Gastroesophageal sphincter (tissue), 3 donors: ENCODE measurements around the gene SLC44A1.

ENCODE experiments used
- POLR2A ChIP-seq, 2 donors: fragments of 450-650 bp; IDR thresholded peaks; one replicate each; pipeline ENCODE4 v1.6.1; 2017; ENCODE audit warnings: antibody characterized with exemption in 2 of 2, mild to moderate bottlenecking in 2 of 2, moderate library complexity in 1 of 2
- POLR2AphosphoS5 ChIP-seq: sonication (generic); formaldehyde crosslinking; IDR thresholded peaks from one replicate; pipeline ENCODE4 v1.6.1; 2017; ENCODE audit warnings: antibody characterized with exemption
- TF ChIP-seq, protein P1 (sequence below), 4 experiments: fragments of 200-600 bp in 2 of 4; fragments of 450-650 bp in 2 of 4; sonication (generic) in 1 of 4; IDR thresholded peaks; one replicate each; pipeline ENCODE4 v1.5.1; 2017 to 2019; ENCODE audit warnings: antibody characterized with exemption in 4 of 4, mild to moderate bottlenecking in 2 of 4, moderate library complexity in 2 of 4

DNA sequence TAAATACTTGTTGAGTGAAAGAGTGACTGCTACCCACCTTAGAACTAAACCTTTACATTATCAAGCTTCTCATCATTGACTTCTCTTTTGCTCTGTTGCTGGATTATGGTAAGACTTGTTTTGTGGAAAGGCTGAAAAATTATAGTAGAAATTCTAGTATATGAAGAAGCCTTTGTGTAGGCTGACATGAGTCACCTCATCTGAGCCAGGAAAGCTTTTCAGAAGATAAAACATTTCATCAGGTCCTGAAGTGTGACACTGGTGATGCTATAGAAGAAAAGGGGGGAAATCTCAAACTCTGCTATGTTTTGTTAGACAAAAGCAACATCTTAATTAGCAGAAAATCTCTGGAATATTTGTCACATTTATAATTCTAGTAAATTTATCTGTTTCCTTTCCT, 18.4 kb upstream of the SLC44A1 start:
- TF ChIP-seq, protein P1, sequence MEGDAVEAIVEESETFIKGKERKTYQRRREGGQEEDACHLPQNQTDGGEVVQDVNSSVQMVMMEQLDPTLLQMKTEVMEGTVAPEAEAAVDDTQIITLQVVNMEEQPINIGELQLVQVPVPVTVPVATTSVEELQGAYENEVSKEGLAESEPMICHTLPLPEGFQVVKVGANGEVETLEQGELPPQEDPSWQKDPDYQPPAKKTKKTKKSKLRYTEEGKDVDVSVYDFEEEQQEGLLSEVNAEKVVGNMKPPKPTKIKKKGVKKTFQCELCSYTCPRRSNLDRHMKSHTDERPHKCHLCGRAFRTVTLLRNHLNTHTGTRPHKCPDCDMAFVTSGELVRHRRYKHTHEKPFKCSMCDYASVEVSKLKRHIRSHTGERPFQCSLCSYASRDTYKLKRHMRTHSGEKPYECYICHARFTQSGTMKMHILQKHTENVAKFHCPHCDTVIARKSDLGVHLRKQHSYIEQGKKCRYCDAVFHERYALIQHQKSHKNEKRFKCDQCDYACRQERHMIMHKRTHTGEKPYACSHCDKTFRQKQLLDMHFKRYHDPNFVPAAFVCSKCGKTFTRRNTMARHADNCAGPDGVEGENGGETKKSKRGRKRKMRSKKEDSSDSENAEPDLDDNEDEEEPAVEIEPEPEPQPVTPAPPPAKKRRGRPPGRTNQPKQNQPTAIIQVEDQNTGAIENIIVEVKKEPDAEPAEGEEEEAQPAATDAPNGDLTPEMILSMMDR (IDR thresholded peaks at IDR 0.05): no peak
- TF ChIP-seq POLR2AphosphoS5: no peak
- TF ChIP-seq POLR2A (IDR thresholded peaks at IDR 0.05): no peak
